Mucosa of descending colon (tissue), 3 donors: ENCODE results near the gene GSE1. TPM values are rescaled to one million over a fixed set of nuclear protein-coding genes. Genes with fewer than 3 reads are reported as not detected.

ENCODE experiments used
- ATAC-seq: fragments of 200-7000 bp; cut with Tn5 transposase; one replicate; pipeline ENCODE4 v1.9.1; 2020; ENCODE audit warnings: mild to moderate bottlenecking, moderate library complexity
- DNase-seq, 3 donors: peaks; one replicate each; pipeline ENCODE4 v3.0.0-alpha.2; 2020
- H3K36me3 ChIP-seq: fragments of 200-600 bp; one replicate; pipeline ENCODE4 v1.8.0; 2021; ENCODE audit warnings: low read depth, mild to moderate bottlenecking
- H3K4me1 ChIP-seq: fragments of 200-600 bp; one replicate; pipeline ENCODE4 v1.8.0; 2021; ENCODE audit warnings: low read depth, mild to moderate bottlenecking
- H3K4me3 ChIP-seq: fragments of 200-600 bp; one replicate; pipeline ENCODE4 v1.8.0; 2021; ENCODE audit warnings: mild to moderate bottlenecking
- H3K9me3 ChIP-seq: fragments of 200-600 bp; one replicate; pipeline ENCODE4 v1.8.0; 2021; ENCODE audit warnings: mild to moderate bottlenecking
- intact Hi-C, 2 donors: fragments of 100-400 bp; cut with DNase I in 1 of 2; cut with micrococcal nuclease in 1 of 2; formaldehyde crosslinking; loops; one replicate each; pipeline versions ENCODE4 v1.11.0 to v1.11.1; 2022; cut with DNase I, micrococcal nuclease
- total RNA-seq, 3 donors: library from RNA; stranded (reverse); fragmentation: NEBNext Ultra II Directional in 2 of 3; extraction: Animal tissue kit (Norgen Biotek cat#: 25700) in 2 of 3; gene quantifications; one replicate each; pipeline versions ENCODE4 v1.2.1 to v1.2.4, GENCODE V29; 2021 to 2023
- TF ChIP-seq, protein P1 (sequence below): fragments of 200-600 bp; IDR thresholded peaks from one replicate; pipeline ENCODE4 v1.8.0; 2022; ENCODE audit warnings: antibody characterized with exemption, mild to moderate bottlenecking
- donor health status: DM: no; HTN: no; CAD: no; lungs with moderate emphysema.
- donor health status: DM: no; HTN: no; CAD: no.
- donor health status: DM: no; HTN: yes; CAD: no.

Gene GSE1
- total RNA-seq, 3 donors from 2014 or later: 107 to 122 (median 107) TPM

DNA sequence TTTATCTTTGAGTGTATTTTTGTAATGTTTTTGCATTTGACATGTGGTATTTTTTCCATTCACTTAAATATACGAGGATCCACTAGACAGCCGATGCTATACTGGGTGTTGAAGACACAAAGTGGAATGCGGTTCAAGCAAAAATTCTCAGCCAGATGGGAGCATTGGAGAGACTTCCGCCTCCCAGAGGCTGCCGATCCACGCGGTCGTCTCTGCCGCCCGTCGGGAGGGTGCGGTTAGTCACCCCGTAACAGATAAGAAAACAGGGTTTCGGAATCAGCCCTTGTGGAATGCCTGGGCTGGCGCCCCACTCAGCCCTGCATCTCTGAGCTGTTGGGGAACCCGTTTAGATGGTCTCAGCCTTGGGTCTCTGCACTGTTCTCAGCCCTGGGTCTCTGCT, 7.3 kb downstream of the GSE1 start:
- peaks cover 50% of the 10 kb centered on the region for H3K4me1 ChIP-seq

DNA sequence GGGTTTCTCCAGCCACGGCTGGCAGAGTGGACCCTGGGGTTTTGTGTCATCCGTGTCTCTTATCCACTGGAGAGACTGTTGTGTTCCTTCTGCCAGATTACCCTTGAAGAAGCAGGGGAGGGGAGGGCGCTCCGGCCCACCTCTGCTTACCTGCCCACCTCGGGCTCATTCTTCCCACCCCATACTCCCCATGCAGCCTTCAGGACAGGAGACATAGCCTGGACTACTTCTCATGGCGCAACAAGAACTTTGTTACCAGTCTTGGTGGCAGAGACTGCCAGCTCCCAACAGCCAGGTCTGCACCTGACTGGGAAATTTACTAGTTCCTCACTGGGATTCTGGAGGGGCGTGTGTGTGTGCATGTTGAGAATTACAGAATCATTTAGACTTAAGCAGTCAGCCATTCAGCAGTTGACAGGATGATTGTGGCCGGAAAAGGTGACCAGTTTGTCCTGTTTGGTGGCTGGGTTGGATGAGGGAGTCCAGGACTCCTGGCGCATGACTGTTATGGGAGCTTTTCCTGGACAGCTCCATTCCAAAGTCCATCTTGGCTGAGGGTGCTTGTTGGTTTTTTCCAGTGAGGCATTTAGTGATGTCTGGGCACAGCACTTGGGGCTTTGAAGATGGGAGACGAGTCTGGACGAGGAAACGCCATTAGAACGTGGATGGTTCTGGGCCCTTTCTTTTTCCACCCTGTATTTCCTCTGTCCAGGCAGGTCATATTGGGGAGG, 8.7 kb downstream of the GSE1 start:
- TF ChIP-seq, protein P1, sequence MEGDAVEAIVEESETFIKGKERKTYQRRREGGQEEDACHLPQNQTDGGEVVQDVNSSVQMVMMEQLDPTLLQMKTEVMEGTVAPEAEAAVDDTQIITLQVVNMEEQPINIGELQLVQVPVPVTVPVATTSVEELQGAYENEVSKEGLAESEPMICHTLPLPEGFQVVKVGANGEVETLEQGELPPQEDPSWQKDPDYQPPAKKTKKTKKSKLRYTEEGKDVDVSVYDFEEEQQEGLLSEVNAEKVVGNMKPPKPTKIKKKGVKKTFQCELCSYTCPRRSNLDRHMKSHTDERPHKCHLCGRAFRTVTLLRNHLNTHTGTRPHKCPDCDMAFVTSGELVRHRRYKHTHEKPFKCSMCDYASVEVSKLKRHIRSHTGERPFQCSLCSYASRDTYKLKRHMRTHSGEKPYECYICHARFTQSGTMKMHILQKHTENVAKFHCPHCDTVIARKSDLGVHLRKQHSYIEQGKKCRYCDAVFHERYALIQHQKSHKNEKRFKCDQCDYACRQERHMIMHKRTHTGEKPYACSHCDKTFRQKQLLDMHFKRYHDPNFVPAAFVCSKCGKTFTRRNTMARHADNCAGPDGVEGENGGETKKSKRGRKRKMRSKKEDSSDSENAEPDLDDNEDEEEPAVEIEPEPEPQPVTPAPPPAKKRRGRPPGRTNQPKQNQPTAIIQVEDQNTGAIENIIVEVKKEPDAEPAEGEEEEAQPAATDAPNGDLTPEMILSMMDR: no peak
- DNase-seq (peak in 2 of 3 donors; percentile 72 to 77), ATAC-seq (peak; percentile 85)
- Histone ChIP-seq H3K4me3 (no peak overlapping the region), H3K4me1 (peaks cover 36% of the 10 kb centered on the region), H3K9me3 (no peaks in the 10 kb centered on the region), H3K36me3 (no peaks in the 10 kb centered on the region)
- intact Hi-C loops: no loop called here

More for the DNA sequence above, 7.3 kb downstream of the GSE1 start:
- no peaks in the 10 kb centered on the region for H3K9me3 ChIP-seq
- no peaks in the 10 kb centered on the region for H3K36me3 ChIP-seq
- intact Hi-C loops: no loop called here
- no peak for ATAC-seq
- no peak overlapping the region for H3K4me3 ChIP-seq
- TF ChIP-seq, protein P1: no peak
- no peak for DNase-seq

DNA sequence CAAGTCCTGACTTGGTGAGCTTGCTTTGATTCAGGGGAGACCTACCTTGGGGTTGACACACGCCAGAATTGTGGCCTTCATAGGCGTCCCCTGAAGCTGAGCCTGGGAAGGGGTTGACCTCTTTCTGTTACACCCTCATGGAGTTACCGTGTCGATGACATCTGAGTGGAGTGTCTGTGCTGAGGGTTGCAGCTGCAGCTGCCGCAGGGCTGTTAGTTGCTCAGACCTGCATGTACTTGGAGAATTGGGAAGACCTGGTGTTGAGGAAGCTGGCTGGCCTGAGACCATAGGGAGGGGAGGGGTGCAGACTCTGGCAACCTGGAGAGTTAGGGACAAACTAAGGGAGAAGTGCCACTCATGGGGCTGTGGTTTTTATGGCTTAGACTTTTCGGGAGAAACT, 9.6 kb downstream of the GSE1 start:
- TF ChIP-seq, protein P1: no peak
- no peak for ATAC-seq
- no peaks in the 10 kb centered on the region for H3K36me3 ChIP-seq
- no peak overlapping the region for H3K4me3 ChIP-seq
- no peaks in the 10 kb centered on the region for H3K9me3 ChIP-seq
- H3K4me1 ChIP-seq: peaks cover 33% of the 10 kb centered on the region
- intact Hi-C loops: no loop called here
- DNase-seq: no peak

DNA sequence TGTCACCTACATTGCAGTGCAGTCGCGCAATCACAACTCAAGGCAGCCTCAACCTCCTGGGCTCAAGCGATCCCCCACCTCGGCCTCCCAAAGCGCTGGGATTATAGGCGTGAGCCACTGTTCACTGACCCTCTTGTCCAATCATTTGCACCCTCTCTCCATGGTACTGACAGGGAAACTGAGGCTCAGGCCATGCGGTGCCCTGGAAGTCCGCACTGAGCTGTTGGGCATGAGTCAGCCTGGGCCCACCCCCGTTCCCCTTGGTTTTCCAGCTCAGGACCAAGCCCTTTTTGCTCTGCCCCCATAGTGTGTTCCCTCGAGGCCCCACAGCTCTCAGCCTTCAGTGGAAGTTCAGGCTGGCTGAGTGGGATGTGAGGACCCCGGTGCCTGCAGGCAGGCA, 10.1 kb downstream of the GSE1 start:
- no peaks in the 10 kb centered on the region for H3K9me3 ChIP-seq
- no peaks in the 10 kb centered on the region for H3K36me3 ChIP-seq
- ATAC-seq (no peak), DNase-seq (no peak)
- TF ChIP-seq, protein P1: no peak
- intact Hi-C loops: no loop called here
- H3K4me1 ChIP-seq: peaks cover 37% of the 10 kb centered on the region
- no peak overlapping the region for H3K4me3 ChIP-seq

DNA sequence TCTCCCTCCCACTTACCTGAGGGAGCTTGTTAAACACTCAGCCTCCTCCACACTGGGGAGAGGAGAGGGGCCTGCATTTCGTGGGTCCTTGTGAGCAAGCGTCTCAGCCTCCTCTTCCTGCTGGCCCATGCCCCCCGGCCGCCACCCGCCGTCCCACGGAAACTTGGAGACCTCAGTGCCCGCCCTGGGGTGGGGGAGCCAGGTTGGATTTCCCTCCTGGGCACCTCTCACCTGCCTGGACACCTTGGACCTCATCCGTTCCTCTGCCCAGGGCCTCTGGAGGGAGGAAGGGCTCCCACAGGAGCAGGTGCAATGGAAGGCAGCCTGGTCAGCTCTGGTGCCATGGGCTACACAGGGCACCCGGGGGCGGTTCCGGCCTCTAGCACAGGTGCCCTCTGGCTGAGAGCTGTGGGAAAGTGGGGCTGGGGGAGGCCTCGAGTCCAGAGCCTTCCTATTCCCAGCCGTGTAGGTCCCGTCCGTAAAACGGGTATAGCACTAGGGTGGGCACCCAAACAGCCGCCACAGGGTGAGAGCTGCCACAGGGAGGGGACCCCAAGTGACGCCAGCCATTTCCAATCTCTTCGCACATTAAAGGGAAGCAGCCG, 11.0 kb downstream of the GSE1 start:
- no peak for ATAC-seq
- intact Hi-C loops: no loop called here
- Histone ChIP-seq H3K4me1 (peaks cover 37% of the 10 kb centered on the region), H3K9me3 (no peaks in the 10 kb centered on the region), H3K4me3 (no peak overlapping the region), H3K36me3 (no peaks in the 10 kb centered on the region)
- TF ChIP-seq, protein P1: no peak
- DNase-seq: no peak
